ENCODE data around the gene CRAT. TPM values are rescaled to one million over a fixed set of nuclear protein-coding genes. Genes with fewer than 3 reads are reported as not detected.
A peak's percentile ranks its signal among the peaks of the same experiment; 100 is the strongest.
"Not testable (repeated sequence)": the region's sequence is repeated elsewhere in the genome, so short reads cannot be mapped to it uniquely, and the experiment has no call there.

The CRAT gene
- total RNA-seq, 4 donors from 2014 or later, result 50.3 to 220 (median 146) TPM

GRCh38 chr9:129136446-129137035, 25.9 kb upstream of the CRAT start:
- no peaks in the 10 kb centered on the region for H3K9me3 ChIP-seq
- peaks cover 0 to 53% (median 0%) of the 10 kb centered on the region in 3 donors for H3K36me3 ChIP-seq
- H3K4me1 ChIP-seq, result peaks cover 3 to 40% (median 18%) of the 10 kb centered on the region in 4 donors
- H3K27me3 ChIP-seq, result no peaks in the 10 kb centered on the region
- TF ChIP-seq CTCF (IDR thresholded peaks at IDR 0.05) (no peak), POLR2A (IDR thresholded peaks at IDR 0.05) (no peak)
- no peak for DNase-seq
- no peak overlapping the region for H3K4me3 ChIP-seq
- H3K27ac ChIP-seq, result no peak overlapping the region

GRCh38 chr9:129135476-129135875, 24.9 kb upstream of the CRAT start:
- no peak for DNase-seq
- Histone ChIP-seq H3K36me3 (peaks cover 0 to 63% (median 0%) of the 10 kb centered on the region in 3 donors), H3K27me3 (no peaks in the 10 kb centered on the region), H3K27ac (no peak overlapping the region), H3K4me3 (no peak overlapping the region), H3K4me1 (peaks cover 0 to 29% (median 7%) of the 10 kb centered on the region in 4 donors), H3K9me3 (no peaks in the 10 kb centered on the region)
- TF ChIP-seq POLR2A (IDR thresholded peaks at IDR 0.05) (no peak), CTCF (IDR thresholded peaks at IDR 0.05) (no peak)

GRCh38 chr9:129133082-129133481, 22.5 kb upstream of the CRAT start:
- Histone ChIP-seq H3K27ac (no peak overlapping the region), H3K4me1 (peaks cover 0 to 9% (median 0%) of the 10 kb centered on the region in 4 donors), H3K27me3 (no peaks in the 10 kb centered on the region), H3K9me3 (no peaks in the 10 kb centered on the region), H3K4me3 (no peak overlapping the region), H3K36me3 (peaks cover 0 to 82% (median 0%) of the 10 kb centered on the region in 3 donors)
- no peak for DNase-seq
- TF ChIP-seq POLR2A (IDR thresholded peaks at IDR 0.05), result no peak
- no peak for TF ChIP-seq CTCF (IDR thresholded peaks at IDR 0.05)

- Histone ChIP-seq H3K27ac (no peak overlapping the region), H3K4me3 (no peak overlapping the region), H3K4me1 (no peaks in the 10 kb centered on the region), H3K27me3 (no peaks in the 10 kb centered on the region), H3K9me3 (no peaks in the 10 kb centered on the region), H3K36me3 (peaks cover 0 to 82% (median 0%) of the 10 kb centered on the region in 3 donors)
- no peak for TF ChIP-seq POLR2A (IDR thresholded peaks at IDR 0.05)
- TF ChIP-seq CTCF (IDR thresholded peaks at IDR 0.05), result peak; percentile 92 to 98 (median 94)
- DNase-seq, result peak; percentile 76 to 90 (median 83)
These were observed 20.9 kb upstream of the CRAT start for GRCh38 chr9:129131300-129132145.

GRCh38 chr9:129130791-129131190, 20.2 kb upstream of the CRAT start:
- DNase-seq, result no peak
- Histone ChIP-seq H3K4me3 (no peak overlapping the region), H3K27me3 (no peaks in the 10 kb centered on the region), H3K4me1 (no peaks in the 10 kb centered on the region), H3K27ac (no peak overlapping the region), H3K36me3 (peaks cover 0 to 75% (median 0%) of the 10 kb centered on the region in 3 donors), H3K9me3 (no peaks in the 10 kb centered on the region)
- no peak for TF ChIP-seq POLR2A (IDR thresholded peaks at IDR 0.05)
- no peak for TF ChIP-seq CTCF (IDR thresholded peaks at IDR 0.05)

GRCh38 chr9:129130271-129130670, 19.7 kb upstream of the CRAT start:
- not testable (repeated sequence) for H3K9me3 ChIP-seq, H3K27ac ChIP-seq, DNase-seq, H3K4me1 ChIP-seq, H3K4me3 ChIP-seq, H3K27me3 ChIP-seq
- H3K36me3 ChIP-seq, result peaks cover 0 to 75% (median 0%) of the 10 kb centered on the region in 3 donors

Data from Peyer's patch (tissue), 4 donors.